HUDEP-2 (cell line): ENCODE results near the gene PYROXD2.

Experiments
- DNase-seq, 76 experiments: peaks; one replicate each; lab custom pipeline; 2025; ENCODE audit not compliant: unreplicated experiment in 76 of 76; lab: John Stamatoyannopoulos, UW

PYROXD2 gene

GRCh38 chr10:98417481-98417959, 2.5 kb upstream of the PYROXD2 start:
- DNase-seq: no peak

GRCh38 chr10:98416606-98417388, 1.8 kb upstream of the PYROXD2 start:
- DNase-seq: peak in 54 of 76 experiments; percentile 2 to 67 (median 36)

- no peak for DNase-seq
Measured at GRCh38 chr10:98415731-98416119, 743 bp upstream of the PYROXD2 start.

- DNase-seq: no peak
Measured at GRCh38 chr10:98414578-98414931, 427 bp downstream of the PYROXD2 start.

- DNase-seq: no peak
Measured at GRCh38 chr10:98411768-98412167, 3.2 kb downstream of the PYROXD2 start.

GRCh38 chr10:98411166-98411565, 3.8 kb downstream of the PYROXD2 start:
- DNase-seq: no peak

- DNase-seq: no peak
Measured at GRCh38 chr10:98410759-98411158, 4.2 kb downstream of the PYROXD2 start.

- no peak for DNase-seq
Measured at GRCh38 chr10:98410135-98410743, 4.7 kb downstream of the PYROXD2 start.

- no peak for DNase-seq
Measured at GRCh38 chr10:98408799-98409198, 6.2 kb downstream of the PYROXD2 start.

- no peak for DNase-seq
Measured at GRCh38 chr10:98407744-98408241, 7.2 kb downstream of the PYROXD2 start.

- no peak for DNase-seq
Measured at GRCh38 chr10:98407017-98407743, 7.8 kb downstream of the PYROXD2 start.

- DNase-seq: no peak
Measured at GRCh38 chr10:98405422-98405821, 9.6 kb downstream of the PYROXD2 start.

GRCh38 chr10:98404571-98405359, 10.2 kb downstream of the PYROXD2 start:
- DNase-seq: peak in 40 of 76 experiments; percentile 4 to 75 (median 31)

GRCh38 chr10:98403812-98404504, 11.0 kb downstream of the PYROXD2 start:
- no peak for DNase-seq

- no peak for DNase-seq
Measured at GRCh38 chr10:98402931-98403718, 11.9 kb downstream of the PYROXD2 start.

- DNase-seq: peak in 1 of 76 experiments; percentile 5
Measured at GRCh38 chr10:98402478-98402877, 12.5 kb downstream of the PYROXD2 start.

- DNase-seq: no peak
Measured at GRCh38 chr10:98400482-98400881, 14.5 kb downstream of the PYROXD2 start.

GRCh38 chr10:98399784-98400183, 15.2 kb downstream of the PYROXD2 start:
- no peak for DNase-seq

GRCh38 chr10:98397089-98397600, 17.8 kb downstream of the PYROXD2 start:
- no peak for DNase-seq
